ENCODE data around the gene SERGEF.

GRCh38 chr11:18036456-18036855, 23.6 kb upstream of the SERGEF start:
- TF ChIP-seq EP300 (IDR thresholded peaks at IDR 0.05) (no peak), CTCF (IDR thresholded peaks at IDR 0.05) (no peak)
